Skeletal muscle tissue (tissue), 4 donors: ENCODE data around the gene GATD1. TPM values are rescaled to one million over a fixed set of nuclear protein-coding genes. Genes with fewer than 3 reads are reported as not detected.

Experiments
- H3K27ac ChIP-seq: one replicate; pipeline ENCODE4 v1.7.0; 2013; ENCODE audit warnings: mild to moderate bottlenecking, low read depth, low read length, inconsistent platforms
- H3K27me3 ChIP-seq, 3 donors: one replicate each; pipeline ENCODE4 v1.7.0; 2013; ENCODE audit warnings: low read length in 3 of 3; ENCODE audit not compliant: control insufficient read depth in 3 of 3, insufficient read depth in 3 of 3
- H3K36me3 ChIP-seq, 3 donors: one replicate each; pipeline ENCODE4 v1.7.0; 2013; ENCODE audit warnings: low read length in 3 of 3; ENCODE audit not compliant: control insufficient read depth in 3 of 3, insufficient read depth in 3 of 3
- H3K4me1 ChIP-seq, 3 donors: one replicate each; pipeline ENCODE4 v1.7.0; 2013; ENCODE audit warnings: low read length in 3 of 3, mild to moderate bottlenecking in 3 of 3; ENCODE audit not compliant: control insufficient read depth in 3 of 3, insufficient read depth in 3 of 3
- H3K4me3 ChIP-seq, 3 donors: one replicate each; pipeline ENCODE4 v1.7.0; 2013; ENCODE audit warnings: low read length in 3 of 3
- H3K9ac ChIP-seq, 3 donors: one replicate each; pipeline ENCODE4 v1.7.0; 2013; ENCODE audit warnings: low read length in 3 of 3, mild to moderate bottlenecking in 3 of 3, moderate library complexity in 2 of 3, low read depth in 1 of 3
- H3K9me3 ChIP-seq, 3 donors: one replicate each; pipeline ENCODE4 v1.7.0; 2013; ENCODE audit warnings: low read length in 3 of 3; ENCODE audit not compliant: control insufficient read depth in 3 of 3
- total RNA-seq: library from RNA; depleted of rRNA; stranded (reverse); fragments of >200 nt; gene quantifications from one replicate; pipeline ENCODE4 v1.2.3, GENCODE V29; 2014
- donor health status: Osteomylitis.

Gene GATD1
- total RNA-seq, 1 donor from 2014 or later, result 14.6 TPM

GRCh38 chr11:770642-771616 lies 6.4 kb downstream of the GATD1 start:
- no peaks in the 10 kb centered on the region for H3K9me3 ChIP-seq
- no peak overlapping the region for H3K4me3 ChIP-seq
- peaks cover 6 to 13% (median 8%) of the 10 kb centered on the region in 3 donors for H3K4me1 ChIP-seq
- no peak overlapping the region for H3K9ac ChIP-seq
- H3K36me3 ChIP-seq, result peaks cover 25 to 40% (median 32%) of the 10 kb centered on the region in 3 donors
- no peak overlapping the region for H3K27ac ChIP-seq
- no peaks in the 10 kb centered on the region for H3K27me3 ChIP-seq

- H3K9me3 ChIP-seq, result no peaks in the 10 kb centered on the region
- no peaks in the 10 kb centered on the region for H3K27me3 ChIP-seq
- no peak overlapping the region for H3K27ac ChIP-seq
- H3K9ac ChIP-seq, result no peak overlapping the region
- peaks cover 28 to 41% (median 37%) of the 10 kb centered on the region in 3 donors for H3K36me3 ChIP-seq
- no peak overlapping the region for H3K4me3 ChIP-seq
- H3K4me1 ChIP-seq, result peaks cover 2 to 7% (median 2%) of the 10 kb centered on the region in 3 donors
These were observed 7.2 kb downstream of the GATD1 start for GRCh38 chr11:769887-770641.

- H3K9ac ChIP-seq, result no peak overlapping the region
- no peak overlapping the region for H3K27ac ChIP-seq
- H3K36me3 ChIP-seq, result peaks cover 48 to 58% (median 50%) of the 10 kb centered on the region in 3 donors
- H3K4me1 ChIP-seq, result peaks cover 0 to 5% (median 0%) of the 10 kb centered on the region in 3 donors
- no peak overlapping the region for H3K4me3 ChIP-seq
- no peaks in the 10 kb centered on the region for H3K9me3 ChIP-seq
- no peaks in the 10 kb centered on the region for H3K27me3 ChIP-seq
These were observed 10.0 kb downstream of the GATD1 start for GRCh38 chr11:767238-767637.

GRCh38 chr11:766936-767210 lies 10.4 kb downstream of the GATD1 start:
- H3K9ac ChIP-seq, result no peak overlapping the region
- H3K9me3 ChIP-seq, result no peaks in the 10 kb centered on the region
- no peaks in the 10 kb centered on the region for H3K27me3 ChIP-seq
- H3K36me3 ChIP-seq, result peaks cover 48 to 62% (median 50%) of the 10 kb centered on the region in 3 donors
- no peak overlapping the region for H3K27ac ChIP-seq
- peaks cover 0 to 5% (median 0%) of the 10 kb centered on the region in 3 donors for H3K4me1 ChIP-seq
- H3K4me3 ChIP-seq, result no peak overlapping the region

GRCh38 chr11:766106-766935 lies 11.0 kb downstream of the GATD1 start:
- peaks cover 0 to 5% (median 0%) of the 10 kb centered on the region in 3 donors for H3K4me1 ChIP-seq
- H3K27me3 ChIP-seq, result no peaks in the 10 kb centered on the region
- peaks cover 48 to 65% (median 52%) of the 10 kb centered on the region in 3 donors for H3K36me3 ChIP-seq
- no peak overlapping the region for H3K9ac ChIP-seq
- H3K27ac ChIP-seq, result no peak overlapping the region
- H3K4me3 ChIP-seq, result no peak overlapping the region
- H3K9me3 ChIP-seq, result no peaks in the 10 kb centered on the region

- Histone ChIP-seq H3K4me1 (peaks cover 0 to 5% (median 0%) of the 10 kb centered on the region in 3 donors), H3K9me3 (no peaks in the 10 kb centered on the region), H3K27me3 (no peaks in the 10 kb centered on the region), H3K27ac (no peak overlapping the region), H3K9ac (no peak overlapping the region), H3K4me3 (no peak overlapping the region), H3K36me3 (peaks cover 44 to 64% (median 51%) of the 10 kb centered on the region in 3 donors)
These were observed 11.5 kb downstream of the GATD1 start for GRCh38 chr11:765802-766091.

GRCh38 chr11:765025-765801 lies 12.1 kb downstream of the GATD1 start:
- H3K9me3 ChIP-seq, result no peaks in the 10 kb centered on the region
- H3K36me3 ChIP-seq, result peaks cover 41 to 61% (median 50%) of the 10 kb centered on the region in 3 donors
- no peak overlapping the region for H3K9ac ChIP-seq

GRCh38 chr11:764322-765024 lies 12.8 kb downstream of the GATD1 start:
- Histone ChIP-seq H3K4me1 (peaks cover 0 to 5% (median 0%) of the 10 kb centered on the region in 3 donors), H3K9me3 (no peaks in the 10 kb centered on the region), H3K27ac (no peak overlapping the region), H3K4me3 (no peak overlapping the region), H3K36me3 (peaks cover 43 to 62% (median 52%) of the 10 kb centered on the region in 3 donors), H3K9ac (no peak overlapping the region), H3K27me3 (no peaks in the 10 kb centered on the region)

More at GRCh38 chr11:765025-765801, 12.1 kb downstream of the GATD1 start:
- Histone ChIP-seq H3K4me1 (peaks cover 0 to 5% (median 0%) of the 10 kb centered on the region in 3 donors), H3K27me3 (no peaks in the 10 kb centered on the region), H3K27ac (no peak overlapping the region), H3K4me3 (no peak overlapping the region)
